AG04450 (cell line): ENCODE results near the gene GABRR2. TPM values are rescaled to one million over a fixed set of nuclear protein-coding genes. Genes with fewer than 3 reads are reported as not detected.

Source experiments
- CTCF ChIA-PET: fragments of 300-600, 350-600 bp; formaldehyde crosslinking; extraction: SDS; loops from one replicate; lab custom pipeline; 2022; ENCODE audit warnings: antibody characterized with exemption, inconsistent platforms; lab: Charles Lee
- POLR2A ChIA-PET: fragments of 350-600 bp; formaldehyde crosslinking; extraction: SDS; loops from one replicate; lab custom pipeline; 2021; ENCODE audit warnings: antibody characterized with exemption, inconsistent platforms; lab: Yijun Ruan, JAX
- DNase-seq: peaks from one replicate; pipeline ENCODE4 v3.0.0-alpha.2; 2011; ENCODE audit warnings: low read depth, low spot score
- H3K27ac ChIP-seq: one replicate; pipeline ENCODE4 v1.5.1; 2012; ENCODE audit warnings: low read depth, low read length, control low read depth
- H3K27me3 ChIP-seq: one replicate; pipeline ENCODE4 v1.6.0; 2012; ENCODE audit warnings: low read length; ENCODE audit not compliant: control insufficient read depth, insufficient read depth
- H3K4me3 ChIP-seq: 2 replicates; pipeline ENCODE4 v1.5.1; 2011; ENCODE audit warnings: mild to moderate bottlenecking, low read depth, low read length, control low read depth
- H3K9me3 ChIP-seq: 2 replicates; pipeline ENCODE4 v1.5.1; 2012; ENCODE audit warnings: low read length; ENCODE audit not compliant: control insufficient read depth, insufficient read depth
- polyA plus RNA-seq: library from polyadenylated mRNA; depleted of rRNA; stranded (reverse); fragments of >200 nt; gene quantifications from 2 replicates; pipeline ENCODE4 v1.2.3, GENCODE V29; 2011
- TF ChIP-seq, protein P1 (sequence below): IDR thresholded peaks from 2 replicates; pipeline ENCODE4 v1.5.1; 2011; ENCODE audit warnings: low read depth, low read length, control low read depth, inconsistent platforms

Gene GABRR2
- polyA plus RNA-seq, 1 experiment = 0.12 TPM

DNA sequence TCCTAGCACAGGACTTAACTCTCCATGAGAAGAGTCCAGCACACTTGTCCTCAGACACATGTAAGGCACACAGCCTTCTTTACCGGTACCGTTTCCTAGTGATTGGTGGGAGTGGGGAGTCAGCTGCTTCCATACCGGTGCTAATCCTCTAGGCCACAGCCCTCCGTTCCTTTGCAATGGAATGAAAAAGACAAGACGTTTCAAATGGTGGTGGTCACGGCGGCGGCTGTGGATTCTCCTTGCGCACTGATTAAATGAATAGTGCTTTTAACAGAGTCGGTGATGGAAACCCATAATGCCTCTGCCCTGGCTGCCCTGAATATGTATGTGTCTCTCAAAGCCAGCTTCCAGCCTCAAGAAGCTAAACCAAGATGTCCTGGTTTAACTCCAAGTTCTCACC, 63.1 kb downstream of the GABRR2 start:
- peaks cover 10% of the 10 kb centered on the region for H3K27me3 ChIP-seq
- H3K4me3 ChIP-seq = no peak overlapping the region
- POLR2A ChIA-PET = no interaction called here
- TF ChIP-seq, protein P1, sequence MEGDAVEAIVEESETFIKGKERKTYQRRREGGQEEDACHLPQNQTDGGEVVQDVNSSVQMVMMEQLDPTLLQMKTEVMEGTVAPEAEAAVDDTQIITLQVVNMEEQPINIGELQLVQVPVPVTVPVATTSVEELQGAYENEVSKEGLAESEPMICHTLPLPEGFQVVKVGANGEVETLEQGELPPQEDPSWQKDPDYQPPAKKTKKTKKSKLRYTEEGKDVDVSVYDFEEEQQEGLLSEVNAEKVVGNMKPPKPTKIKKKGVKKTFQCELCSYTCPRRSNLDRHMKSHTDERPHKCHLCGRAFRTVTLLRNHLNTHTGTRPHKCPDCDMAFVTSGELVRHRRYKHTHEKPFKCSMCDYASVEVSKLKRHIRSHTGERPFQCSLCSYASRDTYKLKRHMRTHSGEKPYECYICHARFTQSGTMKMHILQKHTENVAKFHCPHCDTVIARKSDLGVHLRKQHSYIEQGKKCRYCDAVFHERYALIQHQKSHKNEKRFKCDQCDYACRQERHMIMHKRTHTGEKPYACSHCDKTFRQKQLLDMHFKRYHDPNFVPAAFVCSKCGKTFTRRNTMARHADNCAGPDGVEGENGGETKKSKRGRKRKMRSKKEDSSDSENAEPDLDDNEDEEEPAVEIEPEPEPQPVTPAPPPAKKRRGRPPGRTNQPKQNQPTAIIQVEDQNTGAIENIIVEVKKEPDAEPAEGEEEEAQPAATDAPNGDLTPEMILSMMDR = no peak
- no peaks in the 10 kb centered on the region for H3K9me3 ChIP-seq
- CTCF ChIA-PET = no interaction called here
- no peak for DNase-seq
- H3K27ac ChIP-seq = no peak overlapping the region

DNA sequence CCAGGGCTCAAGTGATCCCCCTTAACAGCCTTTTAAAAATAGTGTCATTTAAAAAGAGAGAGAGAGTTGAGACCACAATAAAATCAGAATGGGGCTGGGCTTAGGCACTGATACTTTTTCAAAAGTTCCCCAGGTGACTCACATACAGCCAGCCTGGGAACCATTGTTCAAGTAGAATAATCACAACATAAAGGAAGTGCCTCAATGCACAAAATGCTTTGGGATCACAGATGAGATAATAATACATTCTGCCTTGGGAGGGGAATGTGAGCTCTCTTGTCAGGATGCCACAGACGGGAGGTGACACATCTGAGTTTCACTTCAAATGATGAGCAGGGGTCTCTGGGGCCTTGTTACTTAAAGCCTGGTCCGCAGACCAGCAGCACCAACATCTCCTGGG, 63.9 kb downstream of the GABRR2 start:
- Histone ChIP-seq H3K27me3 (peaks cover 8% of the 10 kb centered on the region), H3K27ac (no peak overlapping the region), H3K9me3 (no peaks in the 10 kb centered on the region), H3K4me3 (no peak overlapping the region)
- no peak for DNase-seq
- ChIA-PET POLR2A (no interaction called here), CTCF (interaction anchor here (1.9 kb wide), 1 partner anchor 10 kb away, joined by 8 read pairs; no protein-coding TSS in a partner anchor)
- TF ChIP-seq, protein P1 = no peak

DNA sequence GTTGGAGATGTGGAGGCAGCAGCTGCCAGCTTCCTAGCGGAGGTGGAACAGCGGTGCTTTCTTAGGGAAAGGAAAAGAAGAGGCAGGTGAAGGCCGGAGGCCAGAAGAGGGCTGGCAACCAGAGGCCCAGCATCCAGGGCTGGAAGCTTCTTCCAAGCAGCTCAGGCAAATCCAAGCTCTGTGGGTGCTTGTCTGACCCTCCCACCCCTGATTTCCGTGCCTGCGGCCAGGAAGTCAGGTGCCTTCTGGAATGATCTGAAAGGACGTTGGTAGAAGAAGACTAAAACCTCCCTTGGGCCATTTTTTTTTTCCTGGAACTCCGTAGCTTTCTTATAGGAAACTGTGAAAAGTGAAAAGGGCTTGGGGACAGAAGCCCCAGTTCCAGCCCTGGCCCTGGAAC, 64.9 kb downstream of the GABRR2 start:
- H3K9me3 ChIP-seq = no peaks in the 10 kb centered on the region
- ChIA-PET CTCF (interaction anchor here (1.5 to 1.9 kb wide), 2 partner anchors 9 to 269 kb away, joined by 3 to 8 read pairs; no protein-coding TSS in a partner anchor), POLR2A (interaction anchor here (0.8 kb wide), 1 partner anchor 1996 kb away, joined by 4 read pairs; no protein-coding TSS in a partner anchor)
- H3K4me3 ChIP-seq = no peak overlapping the region
- TF ChIP-seq, protein P1 = no peak
- peaks cover 8% of the 10 kb centered on the region for H3K27me3 ChIP-seq
- no peak overlapping the region for H3K27ac ChIP-seq
- DNase-seq = no peak

DNA sequence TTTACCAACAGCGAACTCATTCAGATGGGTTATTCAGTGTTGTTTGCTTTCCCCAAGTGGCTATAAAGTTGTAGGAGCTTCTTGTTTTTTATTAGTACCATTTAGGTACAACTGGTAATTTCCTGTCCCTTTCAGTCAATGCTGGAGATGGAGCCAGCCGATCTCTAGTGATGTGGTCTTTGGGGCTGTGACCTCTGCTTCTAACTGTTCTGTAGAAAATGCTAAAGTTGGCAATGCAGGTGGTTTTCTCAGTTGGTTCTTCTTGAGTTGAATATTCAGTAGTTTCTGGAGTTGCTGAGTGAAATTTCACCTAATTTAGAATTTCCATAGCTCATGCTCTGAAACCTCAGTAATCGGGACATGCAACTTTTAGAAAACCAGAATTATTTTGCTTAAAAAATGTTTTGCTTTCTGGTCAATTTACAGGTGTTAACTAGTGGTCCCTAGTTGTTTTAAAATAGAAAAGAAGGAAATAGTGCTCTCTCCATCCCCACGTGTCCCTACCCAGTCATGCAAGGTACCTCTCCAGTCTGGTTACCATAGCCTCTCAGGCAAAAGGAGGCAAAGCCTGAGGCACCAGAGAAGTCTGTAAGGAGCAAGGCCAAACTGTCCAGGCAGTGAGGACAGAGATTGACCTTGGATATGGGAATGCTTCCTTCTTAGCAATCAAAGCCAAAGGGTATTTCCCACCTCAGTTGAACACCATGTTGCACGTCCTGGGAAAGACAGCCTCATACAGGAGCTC, 70.7 kb downstream of the GABRR2 start:
- ChIA-PET CTCF (interaction anchor here (4.6 to 7.0 kb wide), 2 partner anchors 121 to 261 kb away, joined by 40 to 130 read pairs; no protein-coding TSS in a partner anchor), POLR2A (no interaction called here)

DNA sequence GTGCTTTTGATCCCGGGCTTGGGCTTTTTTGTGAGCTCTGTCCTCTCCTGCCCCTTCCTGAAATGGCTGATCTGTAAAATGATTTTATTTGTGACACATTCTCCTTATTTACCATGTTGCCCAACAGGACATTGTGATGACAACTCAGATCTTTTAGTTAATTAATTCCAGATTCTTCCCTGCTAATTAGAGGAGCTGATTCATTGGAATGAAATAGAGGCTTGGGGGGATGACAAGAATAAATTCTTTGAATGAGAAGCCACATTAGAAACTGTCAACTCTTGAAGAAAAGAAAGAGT, 71.8 kb downstream of the GABRR2 start:
- no peak overlapping the region for H3K4me3 ChIP-seq
- no peak for DNase-seq
- H3K9me3 ChIP-seq = no peaks in the 10 kb centered on the region
- TF ChIP-seq, protein P1 = no peak
- CTCF ChIA-PET = interaction anchor here (0.7 to 7.0 kb wide), 6 partner anchors 10 to 268 kb away, joined by 3 to 130 read pairs (median 6); partner anchors contain the start of gene PNRC1
- peaks cover 9% of the 10 kb centered on the region for H3K27me3 ChIP-seq
- no peak overlapping the region for H3K27ac ChIP-seq
- POLR2A ChIA-PET = no interaction called here

More for the DNA sequence above, 70.7 kb downstream of the GABRR2 start:
- H3K4me3 ChIP-seq = no peak overlapping the region
- no peak overlapping the region for H3K27ac ChIP-seq
- no peaks in the 10 kb centered on the region for H3K9me3 ChIP-seq
- no peak for DNase-seq
- TF ChIP-seq, protein P1 = no peak
- H3K27me3 ChIP-seq = peaks cover 9% of the 10 kb centered on the region
